A172 (cell line): Measurements from ENCODE around the gene SLCO2A1. TPM values are rescaled to one million over a fixed set of nuclear protein-coding genes. Genes with fewer than 3 reads are reported as not detected.
A peak's percentile ranks its signal among the peaks of the same experiment; 100 is the strongest.

Experiments
- DNase-seq: peaks from one replicate; pipeline ENCODE4 v3.0.0-alpha.2; 2015; ENCODE audit warnings: low spot score
- total RNA-seq: library from RNA; depleted of rRNA; stranded (reverse); fragments of >200 nt; shearing (Covaris generic); gene quantifications from 2 replicates; pipeline ENCODE4 v1.2.3, GENCODE V29; 2014

The SLCO2A1 gene
- total RNA-seq, 1 experiment from 2014 or later: not detected

- no peak for DNase-seq
Measured at GRCh38 chr3:133949438-133949837, 80.3 kb downstream of the SLCO2A1 start.

- DNase-seq: no peak
Measured at GRCh38 chr3:133948996-133949395, 80.7 kb downstream of the SLCO2A1 start.

GRCh38 chr3:133948131-133948810 is 81.5 kb downstream of the SLCO2A1 start:
- DNase-seq: no peak

- no peak for DNase-seq
Measured at GRCh38 chr3:133945381-133946095, 84.2 kb downstream of the SLCO2A1 start.

- DNase-seq: peak; percentile 80
Measured at GRCh38 chr3:133944641-133945380, 84.9 kb downstream of the SLCO2A1 start.

GRCh38 chr3:133944181-133944580 is 85.5 kb downstream of the SLCO2A1 start:
- DNase-seq: no peak

- DNase-seq: peak; percentile 97
Measured at GRCh38 chr3:133943639-133944141, 86.0 kb downstream of the SLCO2A1 start.

GRCh38 chr3:133943031-133943535 is 86.6 kb downstream of the SLCO2A1 start:
- DNase-seq: no peak

GRCh38 chr3:133941415-133941821 is 88.3 kb downstream of the SLCO2A1 start:
- DNase-seq: peak; percentile 34

GRCh38 chr3:133940536-133940935 is 89.2 kb downstream of the SLCO2A1 start:
- no peak for DNase-seq

- DNase-seq: no peak
Measured at GRCh38 chr3:133939463-133939835, 90.3 kb downstream of the SLCO2A1 start.

- DNase-seq: peak; percentile 15
Measured at GRCh38 chr3:133938770-133939462, 90.8 kb downstream of the SLCO2A1 start.

- DNase-seq: no peak
Measured at GRCh38 chr3:133937756-133938601, 91.7 kb downstream of the SLCO2A1 start.

- no peak for DNase-seq
Measured at GRCh38 chr3:133937061-133937686, 92.6 kb downstream of the SLCO2A1 start.

GRCh38 chr3:133935843-133936769 is 93.6 kb downstream of the SLCO2A1 start:
- DNase-seq: no peak

GRCh38 chr3:133934996-133935842 is 94.5 kb downstream of the SLCO2A1 start:
- DNase-seq: no peak

- no peak for DNase-seq
Measured at GRCh38 chr3:133934073-133934970, 95.4 kb downstream of the SLCO2A1 start.
